SK-N-SH (cell line): ENCODE results near the gene OBSCN.

Experiments used
- CTCF ChIP-seq: fragments of 200-600 bp; sonication (generic); IDR thresholded peaks from 2 replicates; pipeline ENCODE4 v1.6.1; 2017; ENCODE audit warnings: antibody characterized with exemption, mild to moderate bottlenecking, moderate library complexity
- EP300 ChIP-seq, 2 experiments: IDR thresholded peaks; 2 replicates each; pipeline versions ENCODE4 v1.4.0 to v1.6.1; 2012; ENCODE audit warnings: borderline replicate concordance in 1 of 2, low read depth in 1 of 2, low read length in 1 of 2
- EZH2phosphoT487 ChIP-seq: fragments of 200-600 bp; sonication (generic); IDR thresholded peaks from 2 replicates; pipeline ENCODE4 v1.6.1; 2017; ENCODE audit warnings: low read depth, mixed run types, mild to moderate bottlenecking, antibody characterized with exemption, moderate library complexity, borderline replicate concordance
- JUND ChIP-seq: IDR thresholded peaks from 2 replicates; pipeline ENCODE4 v1.4.0; 2012
- MXI1 ChIP-seq: IDR thresholded peaks from 2 replicates; pipeline ENCODE4 v1.6.1; 2012; ENCODE audit warnings: mild to moderate bottlenecking, low read depth, low read length, improper control_type of control experiment
- POLR2AphosphoS5 ChIP-seq: IDR thresholded peaks from 2 replicates; pipeline ENCODE4 v1.6.1; 2012; ENCODE audit warnings: low read depth, low read length
- RAD21 ChIP-seq: IDR thresholded peaks from 2 replicates; pipeline ENCODE4 v1.6.1; 2012; ENCODE audit warnings: mild to moderate bottlenecking, low read length
- REST ChIP-seq: IDR thresholded peaks from 2 replicates; pipeline ENCODE4 v1.6.1; 2012; ENCODE audit warnings: mild to moderate bottlenecking, low read depth, low read length, moderate library complexity
- RFX5 ChIP-seq: IDR thresholded peaks from 2 replicates; pipeline ENCODE4 v1.6.1; 2012; ENCODE audit warnings: mild to moderate bottlenecking, improper control_type of control experiment, low read length
- SIN3A ChIP-seq: IDR thresholded peaks from 2 replicates; pipeline ENCODE4 v1.6.1; 2012; ENCODE audit warnings: low read depth, mild to moderate bottlenecking, low read length, moderate library complexity, borderline replicate concordance
- TAF1 ChIP-seq: IDR thresholded peaks from 2 replicates; pipeline ENCODE4 v1.6.1; 2012; ENCODE audit warnings: low read depth, mild to moderate bottlenecking, low read length, moderate library complexity, borderline replicate concordance

GRCh38 chr1:228371741-228372182 lies 163.9 kb downstream of the OBSCN start:
- TF ChIP-seq CTCF (no peak), POLR2AphosphoS5 (no peak), TAF1 (no peak), REST (no peak), SIN3A (no peak), MXI1 (no peak), EZH2phosphoT487 (no peak), RFX5 (no peak), RAD21 (no peak), JUND (no peak), EP300 (IDR thresholded peaks at IDR 0.05; ENCODE audit: borderline replicate concordance in 1 of 2, low read depth in 1 of 2, low read length in 1 of 2) (no peak)
